GM21526 (cell line): ENCODE results near the gene LCORL.
"Not testable (repeated sequence)": the region's sequence is repeated elsewhere in the genome, so short reads cannot be mapped to it uniquely, and the experiment has no call there.

Source experiments
- ATAC-seq: cut with Tn5 transposase; IDR thresholded peaks from one replicate; pipeline ENCODE4 v1.9.1; 2021; ENCODE audit warnings: moderate library complexity; ENCODE audit not compliant: unreplicated experiment, low FRiP score

LCORL gene

GRCh38 chr4:18020671-18021469, 685 bp downstream of the LCORL start:
- ATAC-seq = peak; percentile 17

- no peak for ATAC-seq
Measured at GRCh38 chr4:18020145-18020670, 1.3 kb downstream of the LCORL start.

GRCh38 chr4:18014269-18014668, 7.3 kb downstream of the LCORL start:
- ATAC-seq = no peak

- no peak for ATAC-seq
Measured at GRCh38 chr4:18012807-18013462, 8.6 kb downstream of the LCORL start.

- ATAC-seq = no peak
Measured at GRCh38 chr4:18012134-18012806, 9.3 kb downstream of the LCORL start.

GRCh38 chr4:18007625-18008024, 13.9 kb downstream of the LCORL start:
- no peak for ATAC-seq

GRCh38 chr4:18006432-18006831, 15.1 kb downstream of the LCORL start:
- ATAC-seq = not testable (repeated sequence)

- no peak for ATAC-seq
Measured at GRCh38 chr4:17997129-17997528, 24.4 kb downstream of the LCORL start.

GRCh38 chr4:17995165-17995564, 26.4 kb downstream of the LCORL start:
- ATAC-seq = no peak

- ATAC-seq = no peak
Measured at GRCh38 chr4:17985832-17986231, 35.7 kb downstream of the LCORL start.

- ATAC-seq = no peak
Measured at GRCh38 chr4:17981063-17981462, 40.5 kb downstream of the LCORL start.

GRCh38 chr4:17968721-17969120, 52.8 kb downstream of the LCORL start:
- ATAC-seq = no peak

GRCh38 chr4:17967078-17967477, 54.5 kb downstream of the LCORL start:
- ATAC-seq = no peak

GRCh38 chr4:17966312-17966711, 55.2 kb downstream of the LCORL start:
- no peak for ATAC-seq

GRCh38 chr4:17964576-17964975, 57.0 kb downstream of the LCORL start:
- ATAC-seq = no peak

- ATAC-seq = no peak
Measured at GRCh38 chr4:17962171-17962570, 59.4 kb downstream of the LCORL start.

- no peak for ATAC-seq
Measured at GRCh38 chr4:17961249-17961648, 60.3 kb downstream of the LCORL start.

- no peak for ATAC-seq
Measured at GRCh38 chr4:17958181-17958580, 63.4 kb downstream of the LCORL start.

- no peak for ATAC-seq
Measured at GRCh38 chr4:17957688-17958087, 63.9 kb downstream of the LCORL start.

- ATAC-seq = no peak
Measured at GRCh38 chr4:17956245-17956644, 65.3 kb downstream of the LCORL start.

- no peak for ATAC-seq
Measured at GRCh38 chr4:17945303-17945702, 76.3 kb downstream of the LCORL start.
